ENCODE results near the gene FOXP2.

Gene FOXP2

GRCh38 chr7:114715907-114716306, 301.3 kb downstream of the FOXP2 start:
- H3K4me2 ChIP-seq (ENCODE audit: insufficient read depth, low read length), result no peak overlapping the region
- no peaks in the 10 kb centered on the region for H3K4me1 ChIP-seq (ENCODE audit: insufficient read depth, low read length)
- no peak overlapping the region for H2AFZ ChIP-seq (ENCODE audit: low read depth, low read length)
- H3K36me3 ChIP-seq (ENCODE audit: insufficient read depth, low read length), result no peaks in the 10 kb centered on the region
- no peaks in the 10 kb centered on the region for H3K79me2 ChIP-seq (ENCODE audit: insufficient read depth, low read length)
- DNase-seq, result no peak
- no peaks in the 10 kb centered on the region for H3K9me3 ChIP-seq (ENCODE audit: insufficient read depth, low read length, severe bottlenecking)
- no peak overlapping the region for H3K4me3 ChIP-seq (ENCODE audit: low read depth in 1 of 2, low read length in 2 of 2)
- no peak overlapping the region for H3K27ac ChIP-seq (ENCODE audit: low read length)
- H4K20me1 ChIP-seq (ENCODE audit: insufficient read depth, low read length), result no peaks in the 10 kb centered on the region
- H3K27me3 ChIP-seq (ENCODE audit: insufficient read depth, low read length, poor library complexity), result no peaks in the 10 kb centered on the region
- no peak for ATAC-seq (ENCODE audit: insufficient read depth, low read depth)
- TF ChIP-seq CTCF (IDR thresholded peaks at IDR 0.05; ENCODE audit: borderline replicate concordance, extremely low read depth, low read length, poor library complexity, severe bottlenecking), result no peak
- no peak for TF ChIP-seq EZH2 (IDR thresholded peaks at IDR 0.05; ENCODE audit: borderline replicate concordance, low read depth, low read length, severe bottlenecking)
- H3K9ac ChIP-seq (ENCODE audit: low read depth, low read length), result no peak overlapping the region

- no peak for DNase-seq
- ATAC-seq (ENCODE audit: insufficient read depth, low read depth), result no peak
- H3K79me2 ChIP-seq (ENCODE audit: insufficient read depth, low read length), result no peaks in the 10 kb centered on the region
- H4K20me1 ChIP-seq (ENCODE audit: insufficient read depth, low read length), result no peaks in the 10 kb centered on the region
- H3K9me3 ChIP-seq (ENCODE audit: insufficient read depth, low read length, severe bottlenecking), result no peaks in the 10 kb centered on the region
- no peaks in the 10 kb centered on the region for H3K27me3 ChIP-seq (ENCODE audit: insufficient read depth, low read length, poor library complexity)
- H3K36me3 ChIP-seq (ENCODE audit: insufficient read depth, low read length), result no peaks in the 10 kb centered on the region
- no peak overlapping the region for H3K9ac ChIP-seq (ENCODE audit: low read depth, low read length)
- no peak overlapping the region for H3K4me2 ChIP-seq (ENCODE audit: insufficient read depth, low read length)
- no peak overlapping the region for H3K4me3 ChIP-seq (ENCODE audit: low read depth in 1 of 2, low read length in 2 of 2)
- no peaks in the 10 kb centered on the region for H3K4me1 ChIP-seq (ENCODE audit: insufficient read depth, low read length)
- H3K27ac ChIP-seq (ENCODE audit: low read length), result no peak overlapping the region
- TF ChIP-seq EZH2 (IDR thresholded peaks at IDR 0.05; ENCODE audit: borderline replicate concordance, low read depth, low read length, severe bottlenecking) (no peak), CTCF (IDR thresholded peaks at IDR 0.05; ENCODE audit: borderline replicate concordance, extremely low read depth, low read length, poor library complexity, severe bottlenecking) (no peak)
- H2AFZ ChIP-seq (ENCODE audit: low read depth, low read length), result no peak overlapping the region
These were observed 304.2 kb downstream of the FOXP2 start for GRCh38 chr7:114718861-114719260.

GRCh38 chr7:114720725-114721124, 306.1 kb downstream of the FOXP2 start:
- H3K4me1 ChIP-seq (ENCODE audit: insufficient read depth, low read length), result no peaks in the 10 kb centered on the region
- no peaks in the 10 kb centered on the region for H3K36me3 ChIP-seq (ENCODE audit: insufficient read depth, low read length)
- no peaks in the 10 kb centered on the region for H3K9me3 ChIP-seq (ENCODE audit: insufficient read depth, low read length, severe bottlenecking)
- ATAC-seq (ENCODE audit: insufficient read depth, low read depth) (no peak), DNase-seq (no peak)
- no peak overlapping the region for H3K9ac ChIP-seq (ENCODE audit: low read depth, low read length)
- no peaks in the 10 kb centered on the region for H3K79me2 ChIP-seq (ENCODE audit: insufficient read depth, low read length)
- H3K27ac ChIP-seq (ENCODE audit: low read length), result no peak overlapping the region
- no peak overlapping the region for H3K4me3 ChIP-seq (ENCODE audit: low read depth in 1 of 2, low read length in 2 of 2)
- H4K20me1 ChIP-seq (ENCODE audit: insufficient read depth, low read length), result no peaks in the 10 kb centered on the region
- H3K27me3 ChIP-seq (ENCODE audit: insufficient read depth, low read length, poor library complexity), result no peaks in the 10 kb centered on the region
- no peak overlapping the region for H3K4me2 ChIP-seq (ENCODE audit: insufficient read depth, low read length)
- no peak for TF ChIP-seq EZH2 (IDR thresholded peaks at IDR 0.05; ENCODE audit: borderline replicate concordance, low read depth, low read length, severe bottlenecking)
- TF ChIP-seq CTCF (IDR thresholded peaks at IDR 0.05; ENCODE audit: borderline replicate concordance, extremely low read depth, low read length, poor library complexity, severe bottlenecking), result no peak
- no peak overlapping the region for H2AFZ ChIP-seq (ENCODE audit: low read depth, low read length)

GRCh38 chr7:114722562-114722961, 307.9 kb downstream of the FOXP2 start:
- ATAC-seq (ENCODE audit: insufficient read depth, low read depth) (no peak), DNase-seq (no peak)
- no peak overlapping the region for H3K9ac ChIP-seq (ENCODE audit: low read depth, low read length)
- no peaks in the 10 kb centered on the region for H3K4me1 ChIP-seq (ENCODE audit: insufficient read depth, low read length)
- no peaks in the 10 kb centered on the region for H3K79me2 ChIP-seq (ENCODE audit: insufficient read depth, low read length)
- TF ChIP-seq EZH2 (IDR thresholded peaks at IDR 0.05; ENCODE audit: borderline replicate concordance, low read depth, low read length, severe bottlenecking) (no peak), CTCF (IDR thresholded peaks at IDR 0.05; ENCODE audit: borderline replicate concordance, extremely low read depth, low read length, poor library complexity, severe bottlenecking) (no peak)
- no peak overlapping the region for H3K4me2 ChIP-seq (ENCODE audit: insufficient read depth, low read length)
- H3K27ac ChIP-seq (ENCODE audit: low read length), result no peak overlapping the region
- no peaks in the 10 kb centered on the region for H3K36me3 ChIP-seq (ENCODE audit: insufficient read depth, low read length)
- H3K4me3 ChIP-seq (ENCODE audit: low read depth in 1 of 2, low read length in 2 of 2), result no peak overlapping the region
- no peaks in the 10 kb centered on the region for H3K9me3 ChIP-seq (ENCODE audit: insufficient read depth, low read length, severe bottlenecking)
- no peaks in the 10 kb centered on the region for H4K20me1 ChIP-seq (ENCODE audit: insufficient read depth, low read length)
- no peak overlapping the region for H2AFZ ChIP-seq (ENCODE audit: low read depth, low read length)
- no peaks in the 10 kb centered on the region for H3K27me3 ChIP-seq (ENCODE audit: insufficient read depth, low read length, poor library complexity)
